ENCODE data around the gene PEAR1. TPM values are rescaled to one million over a fixed set of nuclear protein-coding genes. Genes with fewer than 3 reads are reported as not detected.
A peak's percentile ranks its signal among the peaks of the same experiment; 100 is the strongest.
"Not testable (repeated sequence)": the region's sequence is repeated elsewhere in the genome, so short reads cannot be mapped to it uniquely, and the experiment has no call there.

The PEAR1 gene
- total RNA-seq, 1 experiment from 2014 or later: 1.2 TPM

DNA sequence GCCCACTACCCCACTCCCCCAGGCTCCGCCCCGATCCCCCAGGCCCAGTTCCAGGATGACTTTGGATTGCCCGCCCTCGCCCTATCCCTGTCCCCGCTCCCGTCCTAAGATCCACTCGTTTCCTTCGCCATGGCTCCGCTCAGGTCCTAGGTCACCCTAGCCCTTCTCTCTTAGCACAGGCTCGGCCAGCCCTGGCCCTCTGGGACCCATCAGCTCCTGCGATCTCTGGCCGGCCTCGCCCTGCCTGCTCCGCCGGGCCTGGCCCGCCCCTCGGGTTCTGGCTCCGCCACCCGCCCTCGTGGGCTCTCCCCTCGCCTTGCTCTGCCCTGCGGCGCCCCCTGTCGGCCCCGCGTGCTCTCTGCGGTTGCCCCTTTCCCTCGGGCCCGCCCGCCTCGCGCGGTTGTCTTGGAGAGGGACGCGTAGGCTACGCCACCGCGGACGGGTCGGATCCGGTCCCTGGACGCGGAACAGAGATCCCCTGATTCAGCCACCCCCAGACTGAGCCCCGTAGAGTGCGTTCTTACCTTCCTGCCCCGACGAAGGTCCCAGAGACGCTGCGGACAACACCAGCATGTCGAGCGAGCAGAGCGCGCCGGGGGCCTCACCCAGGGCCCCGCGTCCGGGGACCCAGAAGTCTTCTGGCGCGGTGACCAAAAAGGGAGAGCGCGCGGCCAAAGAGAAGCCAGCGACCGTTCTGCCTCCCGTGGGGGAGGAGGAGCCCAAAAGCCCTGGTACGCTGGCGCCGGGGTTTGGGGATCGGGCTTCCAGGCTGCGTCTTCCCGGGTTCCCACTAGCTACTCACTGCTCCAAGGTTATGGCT is 26.9 kb downstream of the PEAR1 start, which contains the start of gene LRRC71:
Gene LRRC71 (plus strand): TSS at position 400 of the 820 bp plus-strand sequence. CDS start 172 bp downstream, at position 572.
- DNase-seq (ENCODE audit: low spot score): peak; percentile 74

DNA sequence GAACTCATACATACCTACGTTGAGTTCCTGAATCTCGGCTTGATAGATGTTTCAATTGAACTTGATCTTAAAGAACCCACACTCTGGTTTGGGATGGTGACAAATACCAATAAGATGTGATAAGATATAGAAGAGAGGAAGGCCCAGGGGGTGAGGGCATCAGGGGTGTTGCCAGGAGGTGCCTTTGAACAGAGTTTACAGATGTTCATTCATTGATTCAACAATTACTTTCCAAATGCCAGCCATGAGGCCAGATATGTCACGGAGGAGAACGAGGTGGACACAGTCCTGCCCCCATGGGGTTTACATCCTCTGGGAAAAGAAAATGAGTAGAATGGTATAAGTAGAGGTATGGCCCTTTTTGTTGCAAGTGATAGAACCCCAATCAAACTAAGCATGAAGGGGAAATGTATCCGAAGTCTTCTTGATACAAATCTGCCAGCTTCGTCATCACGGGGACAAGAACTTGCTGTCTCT is 27.6 kb downstream of the PEAR1 start:
- no peak for DNase-seq (ENCODE audit: low spot score)

DNA sequence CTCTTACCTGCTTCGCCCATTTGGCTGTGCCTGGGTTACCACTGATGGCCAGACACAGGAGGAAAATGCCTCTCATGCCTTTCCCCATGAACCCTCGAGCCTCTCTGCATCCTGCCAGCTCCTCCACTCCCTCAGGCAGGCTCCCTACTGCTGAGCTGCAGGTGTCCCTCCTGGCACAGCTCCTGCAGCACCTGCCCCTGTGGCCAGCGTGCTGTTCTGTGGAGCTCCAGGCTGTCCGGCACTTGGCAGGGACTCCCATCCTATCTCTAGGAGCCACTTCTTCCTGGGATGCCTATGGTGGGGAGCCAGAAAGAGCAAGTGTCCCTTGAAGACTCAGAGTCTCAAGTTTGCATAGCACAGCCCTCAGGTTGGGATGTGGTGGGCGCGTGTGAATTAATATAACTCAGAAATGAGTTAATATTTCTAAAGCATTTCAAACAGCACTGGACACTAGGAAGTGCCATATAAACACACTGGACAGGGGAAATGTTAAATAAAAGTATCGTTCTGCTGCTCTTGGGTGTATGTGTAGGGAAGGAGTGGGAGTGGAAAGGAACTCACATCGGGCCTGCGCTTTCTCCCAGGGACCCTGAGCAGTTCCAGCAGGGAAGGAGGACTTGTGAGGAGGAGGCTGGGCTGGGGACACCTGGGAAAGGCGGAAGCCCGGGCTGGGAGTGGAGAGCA is 29.6 kb downstream of the PEAR1 start:
- DNase-seq (ENCODE audit: low spot score): no peak

DNA sequence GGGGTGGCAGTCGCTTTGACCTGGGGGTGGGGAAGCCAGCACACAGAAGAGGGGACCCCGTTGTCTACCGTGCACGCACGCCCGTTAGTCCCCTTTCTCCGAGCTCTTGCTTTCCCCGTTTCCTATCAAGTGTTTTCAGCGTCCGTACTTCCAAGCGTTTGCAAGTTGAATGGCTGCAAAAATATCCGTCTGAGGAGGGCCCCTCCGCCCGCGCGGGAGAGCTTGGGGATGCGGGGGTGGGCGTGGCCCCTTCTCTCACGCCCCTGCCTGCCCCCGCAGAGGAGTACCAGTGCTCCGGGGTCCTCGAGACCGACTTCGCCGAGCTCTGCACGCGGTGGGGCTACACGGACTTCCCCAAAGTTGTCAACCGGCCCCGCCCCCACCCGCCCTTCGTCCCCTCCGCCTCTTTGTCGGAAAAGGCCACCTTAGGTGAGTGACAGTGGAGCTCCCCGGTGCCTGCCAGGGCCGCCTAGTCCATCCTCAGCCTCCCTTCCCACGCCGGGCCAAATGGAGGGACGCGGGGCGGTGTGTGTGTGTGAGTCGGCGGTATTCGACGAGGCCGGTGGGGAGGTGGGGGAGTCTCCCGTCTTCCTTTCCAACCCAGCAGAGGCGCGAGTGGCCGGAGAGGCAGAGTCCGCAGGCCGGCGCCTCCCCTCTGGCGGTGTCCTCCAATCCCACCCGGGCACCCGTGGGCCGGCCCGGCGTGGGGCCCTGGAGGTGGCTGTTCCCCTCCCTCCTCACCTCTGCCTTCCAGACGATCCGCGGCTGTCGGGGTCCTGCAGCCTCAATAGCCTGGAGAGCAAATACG is 30.4 kb downstream of the PEAR1 start:
- no peak for DNase-seq (ENCODE audit: low spot score)

DNA sequence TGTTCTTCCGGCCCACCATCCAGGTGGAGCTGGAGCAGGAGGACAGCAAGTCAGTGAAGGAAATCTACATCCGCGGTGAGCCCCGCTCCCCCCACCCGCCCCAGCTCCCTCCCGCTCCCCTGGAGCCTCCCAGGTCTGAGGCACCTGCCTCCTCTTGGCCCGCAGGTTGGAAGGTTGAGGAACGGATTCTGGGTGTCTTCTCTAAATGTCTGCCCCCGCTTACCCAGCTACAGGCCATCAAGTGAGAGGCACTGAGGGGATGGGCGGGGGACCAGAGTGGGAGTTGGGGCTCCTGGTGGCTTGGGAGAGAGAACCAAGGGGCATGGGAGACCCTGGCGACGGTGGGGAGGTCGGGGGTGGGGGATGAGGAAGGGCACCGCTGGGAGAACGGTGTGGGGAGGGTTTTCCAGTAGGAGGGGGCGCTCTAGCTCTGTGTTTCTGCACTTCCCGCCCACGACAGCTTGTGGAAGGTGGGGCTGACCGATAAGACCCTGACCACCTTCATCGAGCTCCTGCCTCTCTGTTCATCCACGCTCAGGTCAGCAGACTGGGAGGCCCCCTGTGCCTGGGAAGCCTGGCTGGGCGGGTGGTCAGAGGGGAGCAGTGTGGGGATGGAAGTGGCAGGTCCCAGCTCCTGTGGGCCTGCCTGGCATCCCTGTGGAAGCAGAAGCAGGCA is 31.1 kb downstream of the PEAR1 start:
- DNase-seq (ENCODE audit: low spot score): no peak

DNA sequence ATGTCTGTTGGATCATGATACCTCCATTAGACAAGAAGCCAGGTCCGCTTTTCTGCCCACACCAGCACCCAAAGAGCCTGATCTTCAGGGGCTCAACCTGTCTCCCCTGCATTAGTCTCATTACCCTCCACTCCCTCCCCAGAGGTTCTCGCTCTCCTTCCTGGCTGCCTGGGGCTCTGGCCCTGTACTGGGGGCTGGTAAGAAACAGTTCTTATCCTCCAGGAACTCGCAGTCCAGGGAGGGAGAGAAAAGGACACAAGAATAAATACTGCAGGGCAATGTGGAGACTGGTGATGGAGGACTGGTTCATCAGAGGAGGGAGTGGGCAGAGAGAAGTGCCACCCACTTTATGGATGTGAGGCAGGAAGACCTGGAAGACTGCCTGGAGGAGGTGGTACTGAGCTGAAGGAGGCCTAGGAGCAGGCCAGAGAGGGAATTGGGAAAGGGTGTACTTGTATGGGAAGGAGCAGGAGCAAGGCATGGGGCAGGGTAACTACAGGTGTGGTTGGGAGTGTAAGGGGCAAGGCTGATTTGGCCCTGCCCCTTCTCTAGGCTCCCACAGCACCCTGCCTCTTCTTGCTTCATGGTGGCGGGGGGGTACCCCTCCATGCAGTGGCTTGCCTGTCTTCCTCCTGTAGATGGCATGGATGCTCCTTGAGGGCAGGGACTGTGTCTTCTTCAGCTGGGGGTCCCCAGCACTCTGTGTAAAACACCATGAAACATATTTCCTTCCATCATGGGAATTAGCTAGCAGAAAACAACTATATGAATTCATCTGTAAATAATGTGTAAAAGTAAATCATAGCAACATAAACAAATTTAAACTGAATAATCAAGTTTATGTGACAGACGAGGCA is 31.9 kb downstream of the PEAR1 start:
- DNase-seq (ENCODE audit: low spot score): no peak

DNA sequence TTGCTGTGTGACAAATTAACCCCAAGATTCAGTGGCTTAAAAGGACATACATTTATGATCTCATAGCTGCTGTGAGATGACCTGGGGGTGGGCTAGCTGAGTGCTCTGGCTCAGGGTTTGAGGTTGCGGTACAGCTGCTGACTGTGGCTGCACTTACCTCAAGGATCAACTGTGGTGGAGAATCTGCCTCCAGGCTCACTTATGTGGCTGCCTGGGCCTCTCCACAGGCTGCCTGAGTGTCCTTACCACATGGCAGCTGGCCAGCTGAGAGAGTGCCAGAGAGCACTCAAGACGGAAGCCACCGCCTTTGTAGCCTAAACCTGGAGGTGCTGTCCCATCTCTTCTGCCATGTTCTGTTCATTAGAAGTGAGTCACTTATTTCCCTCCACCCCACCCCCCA is 32.7 kb downstream of the PEAR1 start:
- peak; percentile 75 for DNase-seq (ENCODE audit: low spot score)

DNA sequence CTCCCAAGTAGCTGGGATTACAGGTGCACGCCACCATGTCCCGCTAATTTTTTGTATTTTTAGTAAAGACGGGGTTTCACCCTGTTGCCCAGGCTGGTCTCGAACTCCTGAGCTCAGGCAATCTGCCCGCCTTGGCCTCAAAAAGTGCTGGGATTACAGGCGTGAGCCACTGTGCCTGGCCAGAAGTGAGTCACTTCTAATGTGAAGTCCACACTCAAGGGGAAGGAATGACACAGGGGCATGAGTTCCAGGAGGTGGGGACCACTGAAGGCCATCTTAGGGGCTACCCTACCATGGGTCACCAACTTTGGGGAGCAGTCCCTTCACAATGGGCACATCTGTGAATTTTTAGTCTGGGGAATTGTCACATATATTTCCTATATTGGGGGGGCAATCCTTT is 33.2 kb downstream of the PEAR1 start:
- not testable (repeated sequence) for DNase-seq (ENCODE audit: low spot score)

DNA sequence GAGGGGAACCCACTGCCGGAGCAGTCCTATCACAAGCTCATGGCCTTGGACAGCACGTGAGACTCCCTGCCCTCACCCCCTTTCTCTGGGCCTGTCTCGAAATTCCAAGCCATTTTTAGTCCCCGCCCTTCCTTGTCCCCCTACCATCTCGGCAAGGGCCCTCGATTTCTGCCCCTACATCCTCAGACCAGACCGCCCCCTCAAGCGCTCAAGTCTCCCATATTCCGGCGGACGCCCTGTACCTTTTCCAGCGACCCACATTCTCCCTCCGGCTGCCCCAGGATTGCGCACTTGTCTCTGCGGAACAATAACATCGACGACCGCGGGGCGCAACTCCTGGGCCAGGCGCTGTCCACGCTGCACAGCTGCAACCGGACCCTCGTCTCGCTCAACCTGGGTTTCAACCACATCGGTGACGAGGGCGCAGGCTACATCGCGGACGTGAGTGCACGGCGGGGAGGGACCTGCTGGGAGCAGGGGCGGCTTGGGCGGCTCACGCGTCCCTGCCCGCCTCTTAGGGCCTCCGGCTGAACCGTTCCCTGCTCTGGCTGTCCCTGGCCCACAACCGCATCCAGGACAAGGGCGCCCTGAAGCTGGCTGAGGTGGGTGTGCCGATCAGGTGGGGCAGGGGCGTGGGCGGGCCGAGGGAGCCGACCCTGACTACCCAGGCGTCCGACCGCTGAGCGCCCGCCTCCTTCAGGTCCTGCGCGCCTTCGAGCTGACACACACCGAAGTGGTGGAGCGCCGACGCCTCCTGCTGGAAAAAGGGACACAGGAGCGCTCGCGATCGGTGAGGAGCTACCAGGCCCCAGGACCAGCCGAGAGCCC is 33.9 kb downstream of the PEAR1 start:
- peak; percentile 70 for DNase-seq (ENCODE audit: low spot score)

DNA sequence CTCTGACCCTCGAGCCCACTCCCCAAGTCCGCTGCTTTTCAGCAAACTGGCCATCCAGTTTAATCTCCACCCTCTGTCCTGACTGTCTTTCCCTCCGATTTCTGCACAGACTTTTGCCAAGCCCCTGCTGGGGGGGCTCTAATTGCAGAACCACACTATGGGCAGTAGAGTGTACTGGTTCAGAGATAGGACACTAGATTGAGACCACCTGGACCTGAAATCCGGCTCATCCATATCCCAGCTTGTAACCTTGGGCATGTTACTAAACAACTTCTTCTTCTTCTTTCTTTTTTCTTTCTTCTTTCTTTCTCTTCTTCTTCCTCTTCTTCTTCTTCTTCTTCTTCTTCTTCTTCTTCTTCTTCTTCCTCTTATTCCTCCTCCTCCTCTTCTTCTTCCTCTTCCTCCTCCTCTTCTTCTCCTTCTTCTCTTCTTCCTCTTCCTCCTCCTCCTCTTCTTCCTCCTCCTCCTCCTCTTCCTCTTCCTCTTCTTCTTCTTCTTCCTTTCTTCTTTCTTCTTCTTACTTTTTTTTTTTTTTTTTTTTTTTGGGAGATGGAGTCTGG is 34.6 kb downstream of the PEAR1 start:
- no peak for DNase-seq (ENCODE audit: low spot score)

DNA sequence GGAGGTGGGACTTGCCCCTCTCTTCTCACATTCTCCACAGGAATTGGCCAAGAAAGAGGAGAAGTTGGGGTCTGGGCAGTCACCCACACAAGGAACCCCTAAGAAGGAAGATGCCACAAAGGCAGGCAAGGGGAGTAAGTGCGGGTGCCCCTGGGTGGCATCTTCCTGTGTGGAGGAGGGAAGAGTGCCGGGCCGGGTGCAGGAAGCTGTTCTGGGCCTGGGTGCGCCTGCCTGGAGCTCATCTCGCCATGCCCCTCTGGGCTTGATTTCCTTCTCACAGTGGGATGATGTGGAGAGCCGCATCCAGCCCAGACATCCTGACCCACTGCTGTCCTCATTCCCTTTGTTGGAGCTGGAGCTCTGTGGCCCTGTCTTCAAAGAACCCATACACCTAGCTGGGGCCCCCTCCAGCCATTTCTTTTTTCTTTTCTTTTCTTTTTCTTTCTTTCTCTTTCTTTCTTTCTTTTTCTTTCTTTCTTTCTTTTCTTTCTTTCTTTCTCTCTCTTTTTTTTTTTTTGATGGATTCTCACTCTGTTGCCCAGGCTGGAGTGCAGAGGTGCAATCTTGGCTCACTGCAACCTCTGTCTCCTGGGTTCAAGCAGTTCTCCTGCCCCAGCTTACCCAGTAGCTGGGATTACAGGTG is 36.2 kb downstream of the PEAR1 start:
- DNase-seq (ENCODE audit: low spot score): no peak

DNA sequence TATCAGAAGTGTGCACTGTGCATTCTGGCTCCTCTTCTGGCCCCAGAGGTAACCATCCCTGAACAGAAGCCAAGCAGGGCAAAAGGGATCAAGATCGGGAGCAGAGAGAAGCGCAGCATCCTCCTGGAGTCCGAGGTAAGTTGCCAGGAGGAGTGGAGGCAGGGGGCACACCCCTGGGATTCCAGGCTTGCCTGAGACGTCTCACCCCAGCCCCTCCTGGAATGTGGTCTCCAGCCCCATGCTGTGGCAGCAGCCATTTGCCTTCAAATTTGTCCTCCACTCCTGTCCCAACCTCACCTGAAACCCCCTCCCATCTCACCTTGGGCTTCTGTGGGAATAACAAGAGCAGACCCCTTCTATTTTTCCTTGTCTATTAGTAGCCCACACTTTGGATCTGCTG is 37.0 kb downstream of the PEAR1 start:
- DNase-seq (ENCODE audit: low spot score): no peak

DNA sequence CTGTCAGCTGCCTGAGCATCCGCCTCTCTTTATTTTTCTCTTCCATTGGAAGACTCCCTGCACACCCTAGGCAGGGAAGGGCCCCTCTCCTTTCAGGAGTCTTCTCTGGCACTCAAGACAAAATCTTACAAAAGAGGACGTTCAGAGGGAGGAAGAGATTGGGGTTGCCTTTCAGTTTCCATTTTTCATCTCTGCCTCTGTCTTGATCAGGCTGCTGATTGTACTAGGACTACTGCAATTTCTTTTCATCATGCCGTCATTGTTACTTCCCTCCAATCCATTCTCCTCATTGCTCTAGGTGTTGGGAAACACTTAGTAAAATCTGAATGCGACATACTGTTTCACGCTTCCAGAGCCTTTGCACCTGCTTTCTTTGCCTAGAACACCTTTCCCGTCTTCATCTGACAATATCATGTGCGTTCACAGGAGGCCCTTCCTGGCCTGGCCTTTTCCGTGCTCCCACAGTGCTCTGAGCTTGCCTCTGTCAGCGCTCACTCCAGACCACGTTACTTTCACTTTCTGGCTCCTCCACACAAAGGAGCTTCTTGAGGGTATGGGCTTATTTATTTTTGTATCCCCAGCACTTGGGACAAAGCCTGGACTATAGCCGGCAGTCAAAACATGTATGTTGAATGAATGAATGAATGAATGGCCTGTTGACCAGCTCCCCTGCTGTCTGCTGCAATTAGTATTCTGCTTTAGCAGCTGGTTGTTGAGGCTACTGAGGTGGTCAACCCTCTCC is 37.9 kb downstream of the PEAR1 start:
- no peak for DNase-seq (ENCODE audit: low spot score)

DNA sequence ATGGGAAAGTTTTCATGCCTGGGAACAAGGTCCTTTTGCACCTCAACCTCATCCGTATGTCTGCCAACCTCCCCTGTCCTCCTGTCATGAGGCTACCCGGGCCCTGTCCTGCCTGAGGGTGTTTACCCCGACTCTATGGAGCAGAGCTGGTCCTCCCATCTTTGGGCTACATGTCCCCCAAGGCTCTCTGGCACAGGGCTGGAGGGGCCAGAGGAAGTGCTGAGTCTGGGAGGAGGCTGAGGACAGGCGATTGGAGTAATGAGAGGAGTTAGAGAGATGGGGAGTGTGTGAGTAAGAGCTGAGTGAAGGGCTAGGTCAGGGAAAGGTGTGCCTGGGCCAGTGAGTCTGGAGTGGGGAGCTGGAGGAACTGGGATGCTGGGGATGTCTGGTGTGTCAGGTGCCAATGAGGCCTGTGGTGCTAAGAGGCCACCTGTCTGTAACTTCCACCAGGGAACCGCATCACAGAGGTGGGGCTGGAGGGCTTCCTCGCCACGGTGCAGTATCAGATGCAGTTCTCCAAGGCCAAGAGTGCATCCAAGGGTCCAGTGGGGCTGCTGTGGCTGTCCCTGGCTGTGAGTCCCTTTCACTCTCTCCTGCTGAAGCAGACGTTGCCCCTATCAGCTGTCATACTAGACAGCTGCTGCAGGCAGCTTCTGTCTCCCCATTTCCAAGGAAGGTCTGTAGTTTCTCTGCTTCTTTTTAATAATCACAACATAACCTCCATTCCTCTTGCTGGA is 38.6 kb downstream of the PEAR1 start:
- no peak for DNase-seq (ENCODE audit: low spot score)

DNA sequence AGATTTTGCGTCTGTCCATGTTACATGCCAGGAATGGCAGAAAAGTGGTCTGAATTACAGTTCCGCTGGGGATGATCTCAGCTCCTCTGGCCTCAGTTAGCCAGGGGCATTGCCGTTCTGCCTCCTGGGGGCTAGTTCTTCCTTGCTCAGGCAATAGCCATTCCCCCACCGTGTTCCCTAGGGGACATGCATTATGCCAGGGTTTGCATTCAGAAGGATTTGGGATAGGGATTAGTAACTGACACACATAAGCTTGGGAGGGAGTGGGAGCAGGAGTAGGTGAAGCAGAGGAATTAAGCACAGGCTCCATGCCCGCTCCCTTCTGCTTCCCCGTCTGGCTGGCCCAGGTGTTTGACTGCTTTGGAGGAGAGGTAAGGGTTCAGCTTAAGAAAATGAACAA is 39.6 kb downstream of the PEAR1 start:
- no peak for DNase-seq (ENCODE audit: low spot score)

DNA sequence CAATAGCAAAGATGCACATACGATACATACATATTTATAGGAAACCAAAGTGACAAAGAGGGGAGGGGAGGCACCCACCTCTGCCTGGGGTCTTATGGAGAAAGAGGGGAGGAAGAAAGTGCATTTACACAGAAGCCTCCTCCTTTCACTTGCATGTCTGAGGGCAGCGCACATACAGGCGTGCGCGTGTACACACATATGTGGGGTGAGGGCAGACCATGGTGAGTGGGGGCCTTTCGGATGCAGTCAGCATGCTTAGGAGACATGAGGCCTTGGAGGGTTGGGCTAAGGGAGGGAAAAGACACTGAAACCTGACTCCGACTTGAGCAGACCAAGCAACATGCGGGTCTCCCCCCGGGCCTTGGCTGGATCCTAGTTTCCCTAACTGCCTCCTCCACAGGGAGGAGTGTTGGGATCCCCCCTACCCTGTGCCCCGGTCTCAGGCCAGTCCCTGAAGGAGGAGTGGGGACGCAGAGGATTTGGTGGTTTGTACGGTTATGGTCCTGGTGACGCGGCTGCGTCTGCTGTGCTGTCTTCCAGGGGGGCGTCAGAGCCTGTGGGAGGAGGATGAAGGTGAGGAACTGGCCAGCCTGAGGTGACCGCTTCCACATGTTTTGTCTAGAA is 42.1 kb downstream of the PEAR1 start:
- no peak for DNase-seq (ENCODE audit: low spot score)

DNA sequence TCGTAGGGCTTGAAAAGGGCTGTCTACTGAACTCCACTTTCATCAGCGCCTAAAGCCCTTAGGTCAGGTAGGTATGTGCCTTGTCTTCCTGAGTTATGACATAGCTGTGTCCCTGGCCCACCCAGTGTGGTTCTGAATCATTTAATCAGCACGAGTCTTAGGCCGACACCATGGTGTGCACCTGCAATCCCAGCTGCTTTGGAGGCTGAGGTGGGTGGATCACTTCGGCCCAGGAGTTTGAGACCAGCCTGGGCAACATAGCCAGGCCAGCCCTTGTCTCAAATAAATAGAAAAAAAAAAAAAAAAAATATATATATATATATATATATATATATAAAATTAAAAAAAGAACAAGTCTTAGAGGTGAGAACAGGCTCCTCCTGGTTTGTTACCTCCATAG is 42.7 kb downstream of the PEAR1 start:
- DNase-seq (ENCODE audit: low spot score): no peak
